Bronchial epithelial cell (primary cell): ENCODE measurements around the gene TAS2R38. TPM values are rescaled to one million over a fixed set of nuclear protein-coding genes. Genes with fewer than 3 reads are reported as not detected.

Source experiments
- DNase-seq: peaks from one replicate; pipeline ENCODE4 v3.0.0-alpha.2; 2010; ENCODE audit warnings: low read depth
- FAIRE-seq: peaks from 2 replicates; lab custom pipeline; 2011; peaks lifted over from hg19 to GRCh38; lab: Jason Lieb, UNC
- H3K27me3 ChIP-seq: 2 replicates; pipeline ENCODE4 v1.5.1; 2011; ENCODE audit warnings: low read length; ENCODE audit not compliant: control insufficient read depth, insufficient read depth
- H3K36me3 ChIP-seq: 2 replicates; pipeline ENCODE4 v1.5.1; 2011; ENCODE audit warnings: low read length; ENCODE audit not compliant: control insufficient read depth, insufficient read depth
- H3K4me3 ChIP-seq: 2 replicates; pipeline ENCODE4 v1.5.1; 2011; ENCODE audit warnings: mild to moderate bottlenecking, low read depth, low read length, control low read depth
- CTCF ChIP-seq: IDR thresholded peaks from 2 replicates; pipeline ENCODE4 v1.5.1; 2011; ENCODE audit warnings: mild to moderate bottlenecking, moderate library complexity, low read length, control low read depth, inconsistent platforms; ENCODE audit not compliant: insufficient read depth, severe bottlenecking
- total RNA-seq: library from RNA; depleted of rRNA; stranded (reverse); fragments of >200 nt; gene quantifications from 2 replicates; pipeline ENCODE4 v1.2.1, GENCODE V29; 2014

The TAS2R38 gene
- total RNA-seq, 1 donor from 2014 or later = not detected

GRCh38 chr7:141946796-141947195 lies 26.8 kb downstream of the TAS2R38 start, which contains the start of gene CLEC5A:
Gene CLEC5A, minus strand, starts transcription at chr7:141946974. Its CDS starts 682 bp downstream, at chr7:141946292.
- no peak for DNase-seq
- Histone ChIP-seq H3K36me3 (no peaks in the 10 kb centered on the region), H3K27me3 (no peaks in the 10 kb centered on the region), H3K4me3 (no peak within 1 kb of the TSS)
- FAIRE-seq = no peak
- TF ChIP-seq CTCF = no peak

GRCh38 chr7:141945356-141945755 lies 28.2 kb downstream of the TAS2R38 start:
- FAIRE-seq = peak; percentile 77
- no peak for TF ChIP-seq CTCF
- Histone ChIP-seq H3K36me3 (no peaks in the 10 kb centered on the region), H3K4me3 (no peak overlapping the region), H3K27me3 (no peaks in the 10 kb centered on the region)
- peak; percentile 94 for DNase-seq

- peak; percentile 2 for DNase-seq
- FAIRE-seq = no peak
- Histone ChIP-seq H3K4me3 (no peak overlapping the region), H3K36me3 (no peaks in the 10 kb centered on the region), H3K27me3 (no peaks in the 10 kb centered on the region)
- no peak for TF ChIP-seq CTCF
These were observed 28.8 kb downstream of the TAS2R38 start for GRCh38 chr7:141944811-141945210.

- FAIRE-seq = no peak
- no peaks in the 10 kb centered on the region for H3K36me3 ChIP-seq
- no peak for TF ChIP-seq CTCF
These were observed 29.7 kb downstream of the TAS2R38 start for GRCh38 chr7:141943846-141944245.

GRCh38 chr7:141941075-141941474 lies 32.5 kb downstream of the TAS2R38 start:
- no peak overlapping the region for H3K4me3 ChIP-seq
- DNase-seq (no peak), FAIRE-seq (no peak)
- H3K36me3 ChIP-seq = no peaks in the 10 kb centered on the region
- no peak for TF ChIP-seq CTCF
- H3K27me3 ChIP-seq = no peaks in the 10 kb centered on the region

More at GRCh38 chr7:141943846-141944245, 29.7 kb downstream of the TAS2R38 start:
- Histone ChIP-seq H3K27me3 (no peaks in the 10 kb centered on the region), H3K4me3 (no peak overlapping the region)
- no peak for DNase-seq

- no peak for DNase-seq
- Histone ChIP-seq H3K36me3 (no peaks in the 10 kb centered on the region), H3K27me3 (no peaks in the 10 kb centered on the region), H3K4me3 (no peak overlapping the region)
- no peak for FAIRE-seq
- TF ChIP-seq CTCF = no peak
These were observed 43.4 kb downstream of the TAS2R38 start for GRCh38 chr7:141930211-141930610.
